Measurements from ENCODE around the gene USP25. TPM values are rescaled to one million over a fixed set of nuclear protein-coding genes. Genes with fewer than 3 reads are reported as not detected.

USP25 gene
- polyA plus RNA-seq, 2 donors, result 10.4 to 10.8 TPM

GRCh38 chr21:15852146-15852545, 122.4 kb downstream of the USP25 start:
- no peaks in the 10 kb centered on the region for H3K9me3 ChIP-seq (ENCODE audit: control insufficient read depth in 2 of 2, insufficient read depth in 1 of 2, low read depth in 1 of 2, low read length in 1 of 2)

GRCh38 chr21:15853126-15853525, 123.3 kb downstream of the USP25 start:
- 96 to 97% methylated on average over 3 of the region's 3 CpGs for WGBS, 2 donors
- H3K9me3 ChIP-seq (ENCODE audit: control insufficient read depth in 2 of 2, insufficient read depth in 1 of 2, low read depth in 1 of 2, low read length in 1 of 2), result no peaks in the 10 kb centered on the region
- no peak overlapping the region for H3K4me3 ChIP-seq (ENCODE audit: low read depth in 1 of 2, low read length in 2 of 2)
- no peaks in the 10 kb centered on the region for H3K36me3 ChIP-seq (ENCODE audit: control insufficient read depth in 2 of 2, insufficient read depth in 2 of 2, low read length in 1 of 2)
- H3K27me3 ChIP-seq (ENCODE audit: control insufficient read depth in 1 of 2, insufficient read depth in 2 of 2, low read length in 2 of 2), result no peaks in the 10 kb centered on the region
- H3K4me1 ChIP-seq (ENCODE audit: control insufficient read depth in 2 of 2, insufficient read depth in 2 of 2, low read length in 1 of 2), result no peaks in the 10 kb centered on the region
- H3K27ac ChIP-seq (ENCODE audit: low read depth in 2 of 2, low read length in 1 of 2), result no peak overlapping the region

More at GRCh38 chr21:15852146-15852545, 122.4 kb downstream of the USP25 start:
- Histone ChIP-seq H3K4me1 (ENCODE audit: control insufficient read depth in 2 of 2, insufficient read depth in 2 of 2, low read length in 1 of 2) (no peaks in the 10 kb centered on the region), H3K27me3 (ENCODE audit: control insufficient read depth in 1 of 2, insufficient read depth in 2 of 2, low read length in 2 of 2) (no peaks in the 10 kb centered on the region), H3K36me3 (ENCODE audit: control insufficient read depth in 2 of 2, insufficient read depth in 2 of 2, low read length in 1 of 2) (no peaks in the 10 kb centered on the region), H3K4me3 (ENCODE audit: low read depth in 1 of 2, low read length in 2 of 2) (no peak overlapping the region), H3K27ac (ENCODE audit: low read depth in 2 of 2, low read length in 1 of 2) (no peak overlapping the region)
- WGBS, 2 donors, result 75 to 82% methylated on average over 3 of the region's 3 CpGs

GRCh38 chr21:15856813-15857212, 127.0 kb downstream of the USP25 start:
- no peak overlapping the region for H3K4me3 ChIP-seq (ENCODE audit: low read depth in 1 of 2, low read length in 2 of 2)
- 92 to 96% methylated on average over 1 of the region's 1 CpG for WGBS, 2 donors

GRCh38 chr21:15857740-15858139, 128.0 kb downstream of the USP25 start:
- no peak overlapping the region for H3K4me3 ChIP-seq (ENCODE audit: low read depth in 1 of 2, low read length in 2 of 2)
- H3K4me1 ChIP-seq (ENCODE audit: control insufficient read depth in 2 of 2, insufficient read depth in 2 of 2, low read length in 1 of 2), result no peaks in the 10 kb centered on the region
- 40 to 48% methylated on average over 2 of the region's 2 CpGs for WGBS, 2 donors
- no peak overlapping the region for H3K27ac ChIP-seq (ENCODE audit: low read depth in 2 of 2, low read length in 1 of 2)
- H3K27me3 ChIP-seq (ENCODE audit: control insufficient read depth in 1 of 2, insufficient read depth in 2 of 2, low read length in 2 of 2), result no peaks in the 10 kb centered on the region
- H3K36me3 ChIP-seq (ENCODE audit: control insufficient read depth in 2 of 2, insufficient read depth in 2 of 2, low read length in 1 of 2), result no peaks in the 10 kb centered on the region
- H3K9me3 ChIP-seq (ENCODE audit: control insufficient read depth in 2 of 2, insufficient read depth in 1 of 2, low read depth in 1 of 2, low read length in 1 of 2), result no peaks in the 10 kb centered on the region

More at GRCh38 chr21:15856813-15857212, 127.0 kb downstream of the USP25 start:
- no peaks in the 10 kb centered on the region for H3K27me3 ChIP-seq (ENCODE audit: control insufficient read depth in 1 of 2, insufficient read depth in 2 of 2, low read length in 2 of 2)
- H3K27ac ChIP-seq (ENCODE audit: low read depth in 2 of 2, low read length in 1 of 2), result no peak overlapping the region
- no peaks in the 10 kb centered on the region for H3K9me3 ChIP-seq (ENCODE audit: control insufficient read depth in 2 of 2, insufficient read depth in 1 of 2, low read depth in 1 of 2, low read length in 1 of 2)
- H3K36me3 ChIP-seq (ENCODE audit: control insufficient read depth in 2 of 2, insufficient read depth in 2 of 2, low read length in 1 of 2), result no peaks in the 10 kb centered on the region
- no peaks in the 10 kb centered on the region for H3K4me1 ChIP-seq (ENCODE audit: control insufficient read depth in 2 of 2, insufficient read depth in 2 of 2, low read length in 1 of 2)

- H3K36me3 ChIP-seq (ENCODE audit: control insufficient read depth in 2 of 2, insufficient read depth in 2 of 2, low read length in 1 of 2), result no peaks in the 10 kb centered on the region
- no peaks in the 10 kb centered on the region for H3K9me3 ChIP-seq (ENCODE audit: control insufficient read depth in 2 of 2, insufficient read depth in 1 of 2, low read depth in 1 of 2, low read length in 1 of 2)
- no peaks in the 10 kb centered on the region for H3K27me3 ChIP-seq (ENCODE audit: control insufficient read depth in 1 of 2, insufficient read depth in 2 of 2, low read length in 2 of 2)
- H3K4me3 ChIP-seq (ENCODE audit: low read depth in 1 of 2, low read length in 2 of 2), result no peak overlapping the region
- H3K27ac ChIP-seq (ENCODE audit: low read depth in 2 of 2, low read length in 1 of 2), result no peak overlapping the region
- no peaks in the 10 kb centered on the region for H3K4me1 ChIP-seq (ENCODE audit: control insufficient read depth in 2 of 2, insufficient read depth in 2 of 2, low read length in 1 of 2)
Observed at GRCh38 chr21:15860541-15860940, 130.8 kb downstream of the USP25 start.

GRCh38 chr21:15868940-15869339, 139.2 kb downstream of the USP25 start:
- 89 to 95% methylated on average over 4 of the region's 4 CpGs for WGBS, 2 donors
- no peaks in the 10 kb centered on the region for H3K36me3 ChIP-seq (ENCODE audit: control insufficient read depth in 2 of 2, insufficient read depth in 2 of 2, low read length in 1 of 2)
- H3K27ac ChIP-seq (ENCODE audit: low read depth in 2 of 2, low read length in 1 of 2), result no peak overlapping the region
- no peaks in the 10 kb centered on the region for H3K27me3 ChIP-seq (ENCODE audit: control insufficient read depth in 1 of 2, insufficient read depth in 2 of 2, low read length in 2 of 2)
- H3K9me3 ChIP-seq (ENCODE audit: control insufficient read depth in 2 of 2, insufficient read depth in 1 of 2, low read depth in 1 of 2, low read length in 1 of 2), result no peaks in the 10 kb centered on the region
- H3K4me1 ChIP-seq (ENCODE audit: control insufficient read depth in 2 of 2, insufficient read depth in 2 of 2, low read length in 1 of 2), result no peaks in the 10 kb centered on the region
- no peak overlapping the region for H3K4me3 ChIP-seq (ENCODE audit: low read depth in 1 of 2, low read length in 2 of 2)

GRCh38 chr21:15870819-15871218, 141.0 kb downstream of the USP25 start:
- Histone ChIP-seq H3K4me1 (ENCODE audit: control insufficient read depth in 2 of 2, insufficient read depth in 2 of 2, low read length in 1 of 2) (no peaks in the 10 kb centered on the region), H3K27ac (ENCODE audit: low read depth in 2 of 2, low read length in 1 of 2) (no peak overlapping the region), H3K36me3 (ENCODE audit: control insufficient read depth in 2 of 2, insufficient read depth in 2 of 2, low read length in 1 of 2) (no peaks in the 10 kb centered on the region), H3K4me3 (ENCODE audit: low read depth in 1 of 2, low read length in 2 of 2) (no peak overlapping the region), H3K9me3 (ENCODE audit: control insufficient read depth in 2 of 2, insufficient read depth in 1 of 2, low read depth in 1 of 2, low read length in 1 of 2) (no peaks in the 10 kb centered on the region), H3K27me3 (ENCODE audit: control insufficient read depth in 1 of 2, insufficient read depth in 2 of 2, low read length in 2 of 2) (no peaks in the 10 kb centered on the region)
- WGBS, 2 donors, result 91 to 92% methylated on average over 4 of the region's 4 CpGs

- Histone ChIP-seq H3K27me3 (ENCODE audit: control insufficient read depth in 1 of 2, insufficient read depth in 2 of 2, low read length in 2 of 2) (no peaks in the 10 kb centered on the region), H3K36me3 (ENCODE audit: control insufficient read depth in 2 of 2, insufficient read depth in 2 of 2, low read length in 1 of 2) (peaks cover 0 to 3% of the 10 kb centered on the region in 2 donors), H3K4me3 (ENCODE audit: low read depth in 1 of 2, low read length in 2 of 2) (no peak overlapping the region), H3K4me1 (ENCODE audit: control insufficient read depth in 2 of 2, insufficient read depth in 2 of 2, low read length in 1 of 2) (no peaks in the 10 kb centered on the region), H3K27ac (ENCODE audit: low read depth in 2 of 2, low read length in 1 of 2) (no peak overlapping the region), H3K9me3 (ENCODE audit: control insufficient read depth in 2 of 2, insufficient read depth in 1 of 2, low read depth in 1 of 2, low read length in 1 of 2) (no peaks in the 10 kb centered on the region)
- WGBS, 2 donors, result 93 to 96% methylated on average over 4 of the region's 4 CpGs
Observed at GRCh38 chr21:15872236-15872635, 142.5 kb downstream of the USP25 start.

- Histone ChIP-seq H3K4me3 (ENCODE audit: low read depth in 1 of 2, low read length in 2 of 2) (no peak overlapping the region), H3K36me3 (ENCODE audit: control insufficient read depth in 2 of 2, insufficient read depth in 2 of 2, low read length in 1 of 2) (peaks cover 0 to 3% of the 10 kb centered on the region in 2 donors)
- 89 to 92% methylated on average over 5 of the region's 5 CpGs for whole genome bisulfite sequencing, 2 donors
Observed at GRCh38 chr21:15874615-15875014, 144.8 kb downstream of the USP25 start.

GRCh38 chr21:15875286-15875685, 145.5 kb downstream of the USP25 start:
- peaks cover 0 to 3% of the 10 kb centered on the region in 2 donors for H3K36me3 ChIP-seq (ENCODE audit: control insufficient read depth in 2 of 2, insufficient read depth in 2 of 2, low read length in 1 of 2)

More at GRCh38 chr21:15874615-15875014, 144.8 kb downstream of the USP25 start:
- no peaks in the 10 kb centered on the region for H3K27me3 ChIP-seq (ENCODE audit: control insufficient read depth in 1 of 2, insufficient read depth in 2 of 2, low read length in 2 of 2)
- H3K9me3 ChIP-seq (ENCODE audit: control insufficient read depth in 2 of 2, insufficient read depth in 1 of 2, low read depth in 1 of 2, low read length in 1 of 2), result no peaks in the 10 kb centered on the region
- H3K27ac ChIP-seq (ENCODE audit: low read depth in 2 of 2, low read length in 1 of 2), result no peak overlapping the region
- no peaks in the 10 kb centered on the region for H3K4me1 ChIP-seq (ENCODE audit: control insufficient read depth in 2 of 2, insufficient read depth in 2 of 2, low read length in 1 of 2)

More at GRCh38 chr21:15875286-15875685, 145.5 kb downstream of the USP25 start:
- Histone ChIP-seq H3K27me3 (ENCODE audit: control insufficient read depth in 1 of 2, insufficient read depth in 2 of 2, low read length in 2 of 2) (no peaks in the 10 kb centered on the region), H3K4me1 (ENCODE audit: control insufficient read depth in 2 of 2, insufficient read depth in 2 of 2, low read length in 1 of 2) (no peaks in the 10 kb centered on the region), H3K4me3 (ENCODE audit: low read depth in 1 of 2, low read length in 2 of 2) (no peak overlapping the region), H3K9me3 (ENCODE audit: control insufficient read depth in 2 of 2, insufficient read depth in 1 of 2, low read depth in 1 of 2, low read length in 1 of 2) (no peaks in the 10 kb centered on the region), H3K27ac (ENCODE audit: low read depth in 2 of 2, low read length in 1 of 2) (no peak overlapping the region)
- 83 to 91% methylated on average over 3 of the region's 3 CpGs for WGBS, 2 donors
